ENCODE results near the gene ABCB11. TPM values are rescaled to one million over a fixed set of nuclear protein-coding genes. Genes with fewer than 3 reads are reported as not detected.

Gene ABCB11
- under 1 TPM in 1 of 2 experiments, not detected in 1; 0.28 TPM for total RNA-seq

GRCh38 chr2:169031202-169031601, at the start of gene ABCB11:
Gene ABCB11 (minus strand): TSS chr2:169031324. CDS start chr2:169018125, 13,199 bp downstream.
- Mint-ChIP-seq H3K4me1 (no peaks in the 10 kb centered on the region), H3K9me3 (peaks cover 5% of the 10 kb centered on the region), H3K27me3 (no peaks in the 10 kb centered on the region), H3K27ac (no peak within 1 kb of the TSS), H3K4me3 (no peak within 1 kb of the TSS), H3K36me3 (peaks cover 2% of the 10 kb centered on the region)
- ATAC-seq (ENCODE audit: low read depth) = no peak
- no peak for DNase-seq
- POLR2A ChIA-PET = no interaction called here

GRCh38 chr2:169080250-169081069, 49.3 kb upstream of the ABCB11 start:
- Mint-ChIP-seq H3K27ac (no peak overlapping the region), H3K4me3 (no peak overlapping the region), H3K9me3 (no peaks in the 10 kb centered on the region), H3K4me1 (no peaks in the 10 kb centered on the region), H3K27me3 (peaks cover 12% of the 10 kb centered on the region), H3K36me3 (no peaks in the 10 kb centered on the region)
- ATAC-seq (ENCODE audit: low read depth) (no peak), DNase-seq (no peak)
- POLR2A ChIA-PET = no interaction called here

- H3K4me1 Mint-ChIP-seq = peaks cover 3% of the 10 kb centered on the region
- no peak overlapping the region for H3K27ac Mint-ChIP-seq
- ATAC-seq (ENCODE audit: low read depth) (no peak), DNase-seq (no peak)
- H3K9me3 Mint-ChIP-seq = peaks cover 4% of the 10 kb centered on the region
- no peak overlapping the region for H3K4me3 Mint-ChIP-seq
- H3K27me3 Mint-ChIP-seq = peaks cover 4% of the 10 kb centered on the region
- H3K36me3 Mint-ChIP-seq = peaks cover 3% of the 10 kb centered on the region
- POLR2A ChIA-PET = no interaction called here
Observed at GRCh38 chr2:169077674-169078240, 46.6 kb upstream of the ABCB11 start.

- Mint-ChIP-seq H3K27ac (no peak overlapping the region), H3K27me3 (peaks cover 7% of the 10 kb centered on the region), H3K9me3 (peaks cover 4% of the 10 kb centered on the region), H3K36me3 (peaks cover 3% of the 10 kb centered on the region), H3K4me3 (no peak overlapping the region), H3K4me1 (peaks cover 9% of the 10 kb centered on the region)
- no peak for DNase-seq
- ATAC-seq (ENCODE audit: low read depth) = no peak
- POLR2A ChIA-PET = no interaction called here
Observed at GRCh38 chr2:169073963-169074751, 43.0 kb upstream of the ABCB11 start.

- H3K4me3 Mint-ChIP-seq = no peak overlapping the region
Observed at GRCh38 chr2:169073211-169073962, 42.3 kb upstream of the ABCB11 start.

GRCh38 chr2:169072163-169072925, 41.2 kb upstream of the ABCB11 start:
- Mint-ChIP-seq H3K27ac (no peak overlapping the region), H3K27me3 (peaks cover 11% of the 10 kb centered on the region), H3K4me3 (no peak overlapping the region), H3K36me3 (peaks cover 3% of the 10 kb centered on the region), H3K4me1 (peaks cover 9% of the 10 kb centered on the region), H3K9me3 (peaks cover 4% of the 10 kb centered on the region)
- POLR2A ChIA-PET = no interaction called here
- DNase-seq (no peak), ATAC-seq (ENCODE audit: low read depth) (no peak)

More at GRCh38 chr2:169073211-169073962, 42.3 kb upstream of the ABCB11 start:
- no peak for DNase-seq
- H3K4me1 Mint-ChIP-seq = peaks cover 9% of the 10 kb centered on the region
- ATAC-seq (ENCODE audit: low read depth) = no peak
- peaks cover 9% of the 10 kb centered on the region for H3K27me3 Mint-ChIP-seq
- H3K36me3 Mint-ChIP-seq = peaks cover 3% of the 10 kb centered on the region
- POLR2A ChIA-PET = no interaction called here
- H3K27ac Mint-ChIP-seq = no peak overlapping the region
- peaks cover 4% of the 10 kb centered on the region for H3K9me3 Mint-ChIP-seq

- POLR2A ChIA-PET = no interaction called here
- no peak for ATAC-seq (ENCODE audit: low read depth)
- Mint-ChIP-seq H3K4me3 (no peak overlapping the region), H3K4me1 (peaks cover 9% of the 10 kb centered on the region), H3K27me3 (peaks cover 12% of the 10 kb centered on the region), H3K9me3 (peaks cover 5% of the 10 kb centered on the region), H3K27ac (no peak overlapping the region), H3K36me3 (peaks cover 4% of the 10 kb centered on the region)
- no peak for DNase-seq
Observed at GRCh38 chr2:169071455-169071854, 40.3 kb upstream of the ABCB11 start.

GRCh38 chr2:169069833-169070232, 38.7 kb upstream of the ABCB11 start:
- Mint-ChIP-seq H3K9me3 (peaks cover 6% of the 10 kb centered on the region), H3K36me3 (peaks cover 5% of the 10 kb centered on the region), H3K27me3 (peaks cover 15% of the 10 kb centered on the region), H3K4me1 (peaks cover 9% of the 10 kb centered on the region), H3K27ac (no peak overlapping the region), H3K4me3 (no peak overlapping the region)
- POLR2A ChIA-PET = no interaction called here
- ATAC-seq (ENCODE audit: low read depth) = no peak
- no peak for DNase-seq

GRCh38 chr2:169069341-169069740, 38.2 kb upstream of the ABCB11 start, which contains the start of gene DHRS9:
Gene DHRS9 (plus strand): TSS chr2:169069563. CDS start chr2:169081582, 12,019 bp downstream.
- no peak within 1 kb of the TSS for H3K27ac Mint-ChIP-seq
- ATAC-seq (ENCODE audit: low read depth) = no peak
- POLR2A ChIA-PET = no interaction called here
- peaks cover 5% of the 10 kb centered on the region for H3K36me3 Mint-ChIP-seq
- peaks cover 6% of the 10 kb centered on the region for H3K9me3 Mint-ChIP-seq
- no peak within 1 kb of the TSS for H3K4me3 Mint-ChIP-seq
- H3K4me1 Mint-ChIP-seq = peaks cover 9% of the 10 kb centered on the region
- no peak for DNase-seq
- H3K27me3 Mint-ChIP-seq = peaks cover 15% of the 10 kb centered on the region

GRCh38 chr2:169066897-169067296, 35.8 kb upstream of the ABCB11 start:
- Mint-ChIP-seq H3K36me3 (peaks cover 2% of the 10 kb centered on the region), H3K4me1 (no peaks in the 10 kb centered on the region), H3K27ac (no peak overlapping the region), H3K9me3 (peaks cover 2% of the 10 kb centered on the region), H3K4me3 (no peak overlapping the region), H3K27me3 (peaks cover 16% of the 10 kb centered on the region)
- no peak for DNase-seq
- ATAC-seq (ENCODE audit: low read depth) = no peak
- POLR2A ChIA-PET = no interaction called here

GRCh38 chr2:169065864-169066517, 34.9 kb upstream of the ABCB11 start:
- Mint-ChIP-seq H3K36me3 (peaks cover 2% of the 10 kb centered on the region), H3K27me3 (peaks cover 21% of the 10 kb centered on the region), H3K27ac (no peak overlapping the region), H3K9me3 (peaks cover 2% of the 10 kb centered on the region), H3K4me3 (no peak overlapping the region), H3K4me1 (no peaks in the 10 kb centered on the region)
- ATAC-seq (ENCODE audit: low read depth) = no peak
- no peak for DNase-seq
- POLR2A ChIA-PET = no interaction called here

GRCh38 chr2:169065422-169065821, 34.3 kb upstream of the ABCB11 start:
- Mint-ChIP-seq H3K9me3 (peaks cover 2% of the 10 kb centered on the region), H3K27ac (no peak overlapping the region), H3K4me1 (no peaks in the 10 kb centered on the region), H3K36me3 (peaks cover 2% of the 10 kb centered on the region), H3K4me3 (no peak overlapping the region), H3K27me3 (peaks cover 21% of the 10 kb centered on the region)
- ATAC-seq (ENCODE audit: low read depth) = no peak
- DNase-seq = no peak
- POLR2A ChIA-PET = no interaction called here
